Ishikawa (cell line): ENCODE results near the gene CFAP46.

Experiments used
- CEBPB ChIP-seq: IDR thresholded peaks from 2 replicates; pipeline ENCODE4 v1.6.1; 2012
- CREB1 ChIP-seq: IDR thresholded peaks from 2 replicates; pipeline ENCODE4 v1.6.1; 2012; ENCODE audit warnings: low read depth
- EGR1 ChIP-seq: IDR thresholded peaks from 2 replicates; pipeline ENCODE4 v1.6.1; 2012
- EP300 ChIP-seq: IDR thresholded peaks from 2 replicates; pipeline ENCODE4 v1.6.1; 2012; ENCODE audit warnings: borderline replicate concordance
- FOXM1 ChIP-seq: IDR thresholded peaks from 2 replicates; pipeline ENCODE4 v1.6.1; 2012; ENCODE audit warnings: low read depth, borderline replicate concordance
- NFIC ChIP-seq: IDR thresholded peaks from 2 replicates; pipeline ENCODE4 v1.6.1; 2012
- RAD21 ChIP-seq: IDR thresholded peaks from 2 replicates; pipeline ENCODE4 v1.6.1; 2012; ENCODE audit warnings: low read depth
- REST ChIP-seq: IDR thresholded peaks from 2 replicates; pipeline ENCODE4 v1.6.1; 2012; ENCODE audit warnings: low read depth, mild to moderate bottlenecking
- TAF1 ChIP-seq: IDR thresholded peaks from 2 replicates; pipeline ENCODE4 v1.6.1; 2012; ENCODE audit warnings: low read depth, mild to moderate bottlenecking
- TCF12 ChIP-seq: IDR thresholded peaks from 2 replicates; pipeline ENCODE4 v1.6.1; 2012; ENCODE audit warnings: low read depth
- TEAD4 ChIP-seq: IDR thresholded peaks from 2 replicates; pipeline ENCODE4 v1.6.1; 2012
- USF1 ChIP-seq: IDR thresholded peaks from 2 replicates; pipeline ENCODE4 v1.6.1; 2012
- YY1 ChIP-seq: IDR thresholded peaks from 2 replicates; pipeline ENCODE4 v1.6.1; 2012; ENCODE audit warnings: low read depth
- ZBTB7A ChIP-seq: IDR thresholded peaks from 2 replicates; pipeline ENCODE4 v1.6.1; 2012; ENCODE audit warnings: low read depth

The CFAP46 gene

GRCh38 chr10:132762267-132762666 is 180.1 kb downstream of the CFAP46 start:
- TF ChIP-seq RAD21 (no peak), REST (no peak), EP300 (no peak), YY1 (no peak), FOXM1 (no peak), CREB1 (no peak), NFIC (no peak), TCF12 (no peak), USF1 (no peak), TAF1 (no peak), ZBTB7A (no peak), TEAD4 (no peak), EGR1 (no peak), CEBPB (no peak)

GRCh38 chr10:132761395-132762060 is 180.8 kb downstream of the CFAP46 start:
- TF ChIP-seq TEAD4, result no peak

GRCh38 chr10:132758865-132759264 is 183.5 kb downstream of the CFAP46 start:
- TF ChIP-seq FOXM1, result no peak
- TF ChIP-seq EGR1, result no peak
- no peak for TF ChIP-seq TAF1
- TF ChIP-seq CREB1, result no peak
